H1 (cell line): ENCODE results near the gene RTN3. TPM values are rescaled to one million over a fixed set of nuclear protein-coding genes. Genes with fewer than 3 reads are reported as not detected.

Source experiments
- CTCF ChIA-PET: fragments of 300-600 bp; sonication (Branson Sonifier 250); formaldehyde crosslinking; loops from one replicate; lab custom pipeline; 2021; ENCODE audit not compliant: partially characterized antibody; lab: Charles Lee
- POLR2A ChIA-PET: fragments of 300-600 bp; sonication (Branson Sonifier 250); formaldehyde crosslinking; loops from one replicate; lab custom pipeline; 2021; ENCODE audit warnings: inconsistent platforms; ENCODE audit not compliant: partially characterized antibody; lab: Charles Lee
- DNase-seq, 2 experiments: peaks; one replicate each; pipeline versions ENCODE4 v3.0.0 to v3.0.0-alpha.2; 2010 to 2022; ENCODE audit warnings: low spot score in 2 of 2, low read depth in 1 of 2, mixed read lengths in 1 of 2
- FAIRE-seq: peaks from 2 replicates; lab custom pipeline; 2011; peaks lifted over from hg19 to GRCh38; lab: Jason Lieb, UNC
- H2AFZ ChIP-seq: 2 replicates; pipeline ENCODE4 v1.8.1; 2012; ENCODE audit warnings: low read length, inconsistent platforms
- H2AK5ac ChIP-seq: 2 replicates; pipeline ENCODE4 v1.6.1; 2013; ENCODE audit warnings: low read depth, low read length
- H2BK120ac ChIP-seq: replicated peaks from 2 replicates; pipeline ENCODE3; 2013; ENCODE audit warnings: low read depth, low read length, inconsistent platforms
- H2BK12ac ChIP-seq: 2 replicates; pipeline ENCODE4 v1.6.1; 2013; ENCODE audit warnings: low read depth, low read length
- H2BK15ac ChIP-seq: 2 replicates; pipeline ENCODE4 v1.6.1; 2013; ENCODE audit warnings: low read length
- H2BK20ac ChIP-seq: 2 replicates; pipeline ENCODE4 v1.6.1; 2013; ENCODE audit warnings: low read length
- H2BK5ac ChIP-seq: 2 replicates; pipeline ENCODE4 v1.6.1; 2013; ENCODE audit warnings: low read depth, low read length
- H3K14ac ChIP-seq: 2 replicates; pipeline ENCODE4 v1.6.1; 2013; ENCODE audit warnings: inconsistent platforms; ENCODE audit not compliant: insufficient read length
- H3K18ac ChIP-seq: 2 replicates; pipeline ENCODE4 v1.6.1; 2013; ENCODE audit warnings: low read length; ENCODE audit errors: extremely low read depth
- H3K23ac ChIP-seq: 2 replicates; pipeline ENCODE4 v1.6.1; 2013; ENCODE audit warnings: inconsistent platforms; ENCODE audit not compliant: insufficient read length
- H3K23me2 ChIP-seq: 2 replicates; pipeline ENCODE4 v1.6.1; 2013; ENCODE audit warnings: low read depth, low read length
- H3K27ac ChIP-seq: 2 replicates; pipeline ENCODE4 v1.6.1; 2011; ENCODE audit warnings: low read depth, low read length, inconsistent platforms
- H3K27me3 ChIP-seq, 4 experiments: replicated peaks in 1 of 4; 1 replicate in 1 of 4; 2 replicates in 3 of 4; pipeline versions ENCODE4 v1.6.1 to v1.8.1; 2011 to 2013; ENCODE audit warnings: low read length in 3 of 4, mild to moderate bottlenecking in 3 of 4, inconsistent platforms in 2 of 4, mixed read lengths in 2 of 4, moderate library complexity in 1 of 4; ENCODE audit not compliant: control insufficient read depth in 3 of 4, insufficient read depth in 3 of 4; ENCODE audit errors: extremely low read depth in 1 of 4
- H3K36me3 ChIP-seq, 4 experiments: 2 replicates each; pipeline versions ENCODE4 v1.6.1 to v1.8.1; 2011 to 2013; ENCODE audit warnings: mild to moderate bottlenecking in 4 of 4, low read length in 3 of 4, moderate library complexity in 2 of 4, control low read depth in 1 of 4, inconsistent platforms in 1 of 4; ENCODE audit not compliant: insufficient read depth in 4 of 4, control insufficient read depth in 2 of 4
- H3K4ac ChIP-seq: replicated peaks from 2 replicates; pipeline ENCODE3; 2013; ENCODE audit warnings: low read length, low read depth, mixed read lengths, inconsistent platforms; ENCODE audit not compliant: insufficient read length
- H3K4me1 ChIP-seq, 4 experiments: replicated peaks in 1 of 4; 1 replicate in 1 of 4; 2 replicates in 3 of 4; pipeline versions ENCODE4 v1.6.1 to v1.8.1; 2011 to 2013; ENCODE audit warnings: low read length in 3 of 4, inconsistent platforms in 2 of 4, mixed read lengths in 1 of 4; ENCODE audit not compliant: insufficient read depth in 4 of 4, control insufficient read depth in 3 of 4
- H3K4me2 ChIP-seq, 2 experiments: 2 replicates each; pipeline versions ENCODE4 v1.6.1 to v1.8.1; 2011 to 2013; ENCODE audit warnings: low read depth in 2 of 2, low read length in 2 of 2, control low read depth in 1 of 2, inconsistent platforms in 1 of 2, mild to moderate bottlenecking in 1 of 2; ENCODE audit not compliant: insufficient read depth in 1 of 2
- H3K4me3 ChIP-seq, 4 experiments: fragments of 200-600, 300-600 bp in 1 of 4; sonication (generic), shearing (Covaris generic), sonication (Bioruptor Twin) in 1 of 4; 2 replicates each; pipeline versions ENCODE4 v1.5.1 to v1.8.1; 2011 to 2016; ENCODE audit warnings: low read length in 4 of 4, low read depth in 3 of 4, control low read depth in 2 of 4, inconsistent platforms in 2 of 4, mild to moderate bottlenecking in 2 of 4, mixed read lengths in 1 of 4, moderate library complexity in 1 of 4; ENCODE audit not compliant: insufficient read depth in 2 of 4; ENCODE audit errors: extremely low read depth in 1 of 4
- H3K56ac ChIP-seq: replicated peaks from 2 replicates; pipeline ENCODE3; 2013; ENCODE audit warnings: low read depth, mild to moderate bottlenecking, mixed read lengths, low read length, inconsistent platforms; ENCODE audit not compliant: insufficient read length
- H3K79me1 ChIP-seq: 2 replicates; pipeline ENCODE4 v1.6.1; 2013; ENCODE audit warnings: low read depth, low read length, control low read depth
- H3K79me2 ChIP-seq, 2 experiments: 2 replicates each; pipeline versions ENCODE4 v1.6.1 to v1.8.1; 2012 to 2013; ENCODE audit warnings: low read length in 2 of 2, mild to moderate bottlenecking in 2 of 2, inconsistent platforms in 1 of 2; ENCODE audit not compliant: insufficient read depth in 2 of 2, control insufficient read depth in 1 of 2
- H3K9ac ChIP-seq, 4 experiments: replicated peaks in 1 of 4; 1 replicate in 1 of 4; 2 replicates in 3 of 4; pipeline versions ENCODE4 v1.6.1 to v1.8.1; 2011 to 2013; ENCODE audit warnings: low read depth in 3 of 4, low read length in 3 of 4, control low read depth in 2 of 4, mild to moderate bottlenecking in 2 of 4, moderate library complexity in 2 of 4, inconsistent platforms in 1 of 4; ENCODE audit errors: extremely low read depth in 1 of 4
- H3K9me3 ChIP-seq, 2 experiments: 2 replicates each; pipeline versions ENCODE4 v1.6.1 to v1.8.1; 2012 to 2013; ENCODE audit warnings: mild to moderate bottlenecking in 2 of 2, moderate library complexity in 2 of 2, control low read depth in 1 of 2, inconsistent platforms in 1 of 2, low read depth in 1 of 2, low read length in 1 of 2, mixed read lengths in 1 of 2; ENCODE audit not compliant: insufficient read depth in 2 of 2
- H4K20me1 ChIP-seq, 2 experiments: replicated peaks in 1 of 2; 2 replicates each; pipeline versions ENCODE3 to v1.8.1; 2011 to 2013; ENCODE audit warnings: inconsistent platforms in 2 of 2, low read length in 2 of 2, mild to moderate bottlenecking in 1 of 2; ENCODE audit not compliant: insufficient read depth in 2 of 2, control insufficient read depth in 1 of 2
- H4K5ac ChIP-seq: 2 replicates; pipeline ENCODE4 v1.6.1; 2013; ENCODE audit warnings: low read length, low read depth, mixed read lengths, inconsistent platforms; ENCODE audit not compliant: insufficient read length
- H4K8ac ChIP-seq: 2 replicates; pipeline ENCODE4 v1.8.0; 2013; ENCODE audit warnings: mild to moderate bottlenecking, moderate library complexity, low read length, inconsistent platforms; ENCODE audit not compliant: insufficient read depth; ENCODE audit errors: extremely low read depth
- H4K91ac ChIP-seq: replicated peaks from 2 replicates; pipeline ENCODE3; 2013; ENCODE audit warnings: low read length, mixed read lengths, inconsistent platforms; ENCODE audit not compliant: insufficient read length
- ATF2 ChIP-seq: IDR thresholded peaks from 2 replicates; pipeline ENCODE4 v1.6.1; 2012; ENCODE audit warnings: low read length, inconsistent platforms
- BCL11A ChIP-seq, 2 experiments: IDR thresholded peaks; one replicate each; pipeline ENCODE4 v1.6.1; 2011; ENCODE audit warnings: low read depth in 2 of 2, low read length in 2 of 2, mild to moderate bottlenecking in 2 of 2
- RXRA ChIP-seq: IDR thresholded peaks from 2 replicates; pipeline ENCODE4 v1.6.1; 2011; ENCODE audit warnings: low read depth, mild to moderate bottlenecking, low read length, moderate library complexity; ENCODE audit not compliant: insufficient read depth
- SIRT6 ChIP-seq: IDR thresholded peaks from one replicate; pipeline ENCODE4 v1.7.1; 2012; ENCODE audit warnings: low read length, inconsistent platforms
- SIX5 ChIP-seq: IDR thresholded peaks from 2 replicates; pipeline ENCODE4 v1.6.1; 2011; ENCODE audit warnings: mild to moderate bottlenecking, low read depth, low read length
- TAF7 ChIP-seq: optimal IDR thresholded peaks from 2 replicates; pipeline ENCODE3; 2011; ENCODE audit warnings: low read depth, mild to moderate bottlenecking, inconsistent platforms, low read length, moderate library complexity, borderline replicate concordance
- WGBS, 2 experiments: shearing (Covaris generic) in 1 of 2; methylation state at CpG; one replicate each; pipeline versions ENCODE4 v1.1.6 to v1.1.7; 2013 to 2015; ENCODE audit warnings: low lambda C conversion rate in 2 of 2, mixed read lengths in 2 of 2, inconsistent platforms in 1 of 2, low coverage in 1 of 2, missing lambda C conversion rate in 1 of 2; ENCODE audit not compliant: insufficient replicate concordance in 2 of 2, insufficient coverage in 1 of 2, insufficient read length in 1 of 2; ENCODE audit errors: extremely low coverage in 1 of 2, missing lambda C conversion rate in 1 of 2; 5-methylcytosine and 5-hydroxymethylcytosine counted together
- polyA plus RNA-seq, 7 experiments: library from polyadenylated mRNA; depleted of rRNA in 3 of 7; stranded (reverse) in 5 of 7; unstranded in 2 of 7; fragments of >200 nt in 5 of 7; fragments of 200-250 nt in 2 of 7; gene quantifications; 1 replicate in 5 of 7; 2 replicates in 1 of 7; 4 replicates in 1 of 7; pipeline versions ENCODE4 v1.2.1 to v1.2.3, GENCODE V29; 2011 to 2013; ENCODE audit warnings: missing spikeins in 2 of 7, mixed read lengths in 2 of 7
- total RNA-seq: library from RNA; stranded (reverse); fragmentation: NEBNext Ultra II Directional; extraction: Animal tissue kit (Norgen Biotek cat#: 25700); gene quantifications from 2 replicates; pipeline ENCODE4 v1.2.1, GENCODE V29; 2021
- TF ChIP-seq, protein P1 (sequence below), 3 experiments: IDR thresholded peaks; 1 replicate in 2 of 3; 2 replicates in 1 of 3; pipeline versions ENCODE4 v1.5.1 to v1.6.1; 2011; ENCODE audit warnings: low read length in 3 of 3, mild to moderate bottlenecking in 3 of 3, inconsistent platforms in 2 of 3, low read depth in 1 of 3, moderate library complexity in 1 of 3; ENCODE audit not compliant: insufficient read depth in 1 of 3; ENCODE audit errors: control extremely low read depth in 1 of 3

RTN3 gene
- total and polyA plus RNA-seq, 2 of the 8 experiments (the other 6 are each of a cell fraction or from before 2014, with no cell fraction given) = 160 to 203 TPM

DNA sequence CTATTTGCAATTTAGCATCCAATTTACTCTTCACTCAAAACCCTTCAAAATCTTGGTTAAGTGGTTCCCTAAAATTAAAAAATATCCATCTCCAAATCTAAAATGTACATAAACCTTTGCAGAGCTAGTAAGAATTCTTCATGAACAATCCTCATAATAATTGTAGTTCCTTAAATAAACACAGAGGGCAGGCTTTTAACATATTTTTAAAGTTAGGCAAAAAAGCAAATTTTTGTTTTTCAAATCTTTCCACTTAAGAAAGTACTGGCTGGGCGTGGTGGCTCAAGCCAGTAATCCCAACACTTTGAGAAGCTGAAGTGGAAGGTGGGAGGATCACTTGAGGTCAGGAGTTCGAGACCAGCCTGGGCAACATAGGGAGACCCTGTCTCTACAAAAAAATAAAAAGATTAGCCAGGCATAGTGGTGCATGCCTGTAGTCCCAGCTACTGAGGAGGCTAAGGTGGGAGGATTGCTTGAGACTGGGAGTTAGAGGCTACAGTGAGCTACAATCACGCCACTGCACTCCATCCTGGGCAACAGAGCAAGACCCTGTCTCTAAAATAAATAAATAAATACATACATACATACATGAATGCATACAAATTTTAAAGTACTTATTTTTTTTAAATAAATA, 42.0 kb upstream of the RTN3 start:
- WGBS, 2 experiments = 89% methylated on average over 3 of the region's 3 CpGs; no CpG with 5 or more reads in 1 of the 2 experiments
- POLR2A ChIA-PET = interaction anchor here (0.6 kb wide), 1 partner anchor 549 kb away, joined by 4 read pairs; no protein-coding TSS in a partner anchor
- no peak overlapping the region for H2BK15ac ChIP-seq
- CTCF ChIA-PET = interaction anchor here (0.6 to 5.3 kb wide), 41 partner anchors 8 to 701 kb away, joined by 3 to 77 read pairs (median 4); no protein-coding TSS in a partner anchor
- H2BK120ac ChIP-seq = no peak overlapping the region
- no peak overlapping the region for H3K4ac ChIP-seq
- peaks cover 0 to 39% (median 14%) of the 10 kb centered on the region in 4 experiments; a peak in 7 of 8 replicates for H3K36me3 ChIP-seq
- no peaks in the 10 kb centered on the region for H3K27me3 ChIP-seq
- no peak overlapping the region for H2BK12ac ChIP-seq
- H4K20me1 ChIP-seq = no peaks in the 10 kb centered on the region
- FAIRE-seq (no peak), DNase-seq (no peak)
- H3K18ac ChIP-seq = no peak overlapping the region
- no peaks in the 10 kb centered on the region for H3K9me3 ChIP-seq
- H2AFZ ChIP-seq = no peak overlapping the region
- no peak overlapping the region for H3K4me3 ChIP-seq
- peaks cover 0 to 2% (median 0%) of the 10 kb centered on the region in 4 experiments; a peak in 1 of 7 replicates for H3K4me1 ChIP-seq
- no peak overlapping the region for H2BK5ac ChIP-seq
- H4K5ac ChIP-seq = no peak overlapping the region
- no peak overlapping the region for H3K56ac ChIP-seq
- H3K14ac ChIP-seq = no peak overlapping the region
- no peaks in the 10 kb centered on the region for H3K23me2 ChIP-seq
- H4K91ac ChIP-seq = no peak overlapping the region
- H4K8ac ChIP-seq = no peak overlapping the region
- H2BK20ac ChIP-seq = no peak overlapping the region
- no peak overlapping the region for H3K4me2 ChIP-seq
- no peaks in the 10 kb centered on the region for H3K79me1 ChIP-seq
- no peak overlapping the region for H2AK5ac ChIP-seq
- H3K23ac ChIP-seq = no peak overlapping the region
- no peak overlapping the region for H3K9ac ChIP-seq
- no peaks in the 10 kb centered on the region for H3K79me2 ChIP-seq
- H3K27ac ChIP-seq = no peak overlapping the region
- TF ChIP-seq SIRT6 (no peak), ATF2 (no peak), SIX5 (no peak), TAF7 (no peak), RXRA (no peak), BCL11A (IDR thresholded peaks at IDR 0.05; ENCODE audit: low read depth in 2 of 2, low read length in 2 of 2) (no peak)
- TF ChIP-seq, protein P1, sequence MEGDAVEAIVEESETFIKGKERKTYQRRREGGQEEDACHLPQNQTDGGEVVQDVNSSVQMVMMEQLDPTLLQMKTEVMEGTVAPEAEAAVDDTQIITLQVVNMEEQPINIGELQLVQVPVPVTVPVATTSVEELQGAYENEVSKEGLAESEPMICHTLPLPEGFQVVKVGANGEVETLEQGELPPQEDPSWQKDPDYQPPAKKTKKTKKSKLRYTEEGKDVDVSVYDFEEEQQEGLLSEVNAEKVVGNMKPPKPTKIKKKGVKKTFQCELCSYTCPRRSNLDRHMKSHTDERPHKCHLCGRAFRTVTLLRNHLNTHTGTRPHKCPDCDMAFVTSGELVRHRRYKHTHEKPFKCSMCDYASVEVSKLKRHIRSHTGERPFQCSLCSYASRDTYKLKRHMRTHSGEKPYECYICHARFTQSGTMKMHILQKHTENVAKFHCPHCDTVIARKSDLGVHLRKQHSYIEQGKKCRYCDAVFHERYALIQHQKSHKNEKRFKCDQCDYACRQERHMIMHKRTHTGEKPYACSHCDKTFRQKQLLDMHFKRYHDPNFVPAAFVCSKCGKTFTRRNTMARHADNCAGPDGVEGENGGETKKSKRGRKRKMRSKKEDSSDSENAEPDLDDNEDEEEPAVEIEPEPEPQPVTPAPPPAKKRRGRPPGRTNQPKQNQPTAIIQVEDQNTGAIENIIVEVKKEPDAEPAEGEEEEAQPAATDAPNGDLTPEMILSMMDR (IDR thresholded peaks at IDR 0.05; ENCODE audit: control extremely low read depth in 1 of 3, insufficient read depth in 1 of 3, low read depth in 1 of 3, low read length in 3 of 3) = no peak
